Uterus (tissue), 2 donors: Measurements from ENCODE around the gene ACOT7.

Source experiments
- POLR2A ChIP-seq, 2 donors: fragments of 450-650 bp; IDR thresholded peaks; one replicate each; pipeline ENCODE4 v1.6.1; 2016; ENCODE audit warnings: antibody characterized with exemption in 2 of 2, mild to moderate bottlenecking in 1 of 2, moderate library complexity in 1 of 2
- TF ChIP-seq, protein P1 (sequence below), 4 experiments: fragments of 200-600 bp in 2 of 4; fragments of 450-650 bp in 2 of 4; sonication (generic) in 2 of 4; IDR thresholded peaks; one replicate each; pipeline ENCODE4 v1.5.1; 2016 to 2019; ENCODE audit warnings: antibody characterized with exemption in 4 of 4, mild to moderate bottlenecking in 2 of 4, moderate library complexity in 1 of 4

DNA sequence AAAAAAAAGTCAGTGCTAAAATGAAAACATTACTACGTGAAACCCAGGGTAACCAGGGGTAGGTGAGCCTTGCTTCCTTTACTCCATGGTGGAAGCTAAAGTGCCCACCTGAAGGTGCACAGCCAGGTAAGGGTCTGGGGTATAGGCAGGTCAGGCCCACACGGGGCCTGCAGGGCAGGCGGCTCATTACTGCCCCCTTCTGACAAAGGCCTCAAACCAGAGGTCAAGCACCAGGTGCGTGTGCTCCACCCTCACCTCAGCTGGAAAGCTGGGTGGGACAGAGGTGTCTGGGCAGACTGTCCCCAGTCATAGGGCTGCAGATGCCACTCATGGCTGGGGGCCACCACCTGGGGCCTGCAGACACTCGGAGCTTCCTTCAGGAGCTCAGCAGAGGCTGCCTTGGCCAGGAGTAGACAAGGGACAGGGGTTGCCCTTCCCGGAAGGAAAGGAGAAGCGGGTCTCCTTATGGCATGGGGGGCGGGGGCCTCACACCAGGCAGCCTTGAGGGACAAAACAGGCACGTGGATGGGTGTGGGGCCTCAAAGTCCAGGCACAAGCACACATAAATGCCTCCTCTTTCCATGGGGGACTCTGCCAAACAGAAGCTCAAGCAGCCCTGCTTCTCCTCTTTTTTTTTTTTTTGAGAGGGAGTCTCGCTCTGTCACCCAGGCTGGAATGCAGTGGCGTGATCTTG, 36.2 kb downstream of the ACOT7 start:
- TF ChIP-seq, protein P1, sequence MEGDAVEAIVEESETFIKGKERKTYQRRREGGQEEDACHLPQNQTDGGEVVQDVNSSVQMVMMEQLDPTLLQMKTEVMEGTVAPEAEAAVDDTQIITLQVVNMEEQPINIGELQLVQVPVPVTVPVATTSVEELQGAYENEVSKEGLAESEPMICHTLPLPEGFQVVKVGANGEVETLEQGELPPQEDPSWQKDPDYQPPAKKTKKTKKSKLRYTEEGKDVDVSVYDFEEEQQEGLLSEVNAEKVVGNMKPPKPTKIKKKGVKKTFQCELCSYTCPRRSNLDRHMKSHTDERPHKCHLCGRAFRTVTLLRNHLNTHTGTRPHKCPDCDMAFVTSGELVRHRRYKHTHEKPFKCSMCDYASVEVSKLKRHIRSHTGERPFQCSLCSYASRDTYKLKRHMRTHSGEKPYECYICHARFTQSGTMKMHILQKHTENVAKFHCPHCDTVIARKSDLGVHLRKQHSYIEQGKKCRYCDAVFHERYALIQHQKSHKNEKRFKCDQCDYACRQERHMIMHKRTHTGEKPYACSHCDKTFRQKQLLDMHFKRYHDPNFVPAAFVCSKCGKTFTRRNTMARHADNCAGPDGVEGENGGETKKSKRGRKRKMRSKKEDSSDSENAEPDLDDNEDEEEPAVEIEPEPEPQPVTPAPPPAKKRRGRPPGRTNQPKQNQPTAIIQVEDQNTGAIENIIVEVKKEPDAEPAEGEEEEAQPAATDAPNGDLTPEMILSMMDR (IDR thresholded peaks at IDR 0.05) = no peak
- no peak for TF ChIP-seq POLR2A (IDR thresholded peaks at IDR 0.05)
